Smooth muscle cell (in vitro differentiated cells): ENCODE measurements around the gene CRLF1. TPM values are rescaled to one million over a fixed set of nuclear protein-coding genes. Genes with fewer than 3 reads are reported as not detected.
A peak's percentile ranks its signal among the peaks of the same experiment; 100 is the strongest.
"Not testable (repeated sequence)": the region's sequence is repeated elsewhere in the genome, so short reads cannot be mapped to it uniquely, and the experiment has no call there.

ENCODE experiments used
- DNase-seq: peaks from one replicate; lab custom pipeline; 2025; ENCODE audit not compliant: unreplicated experiment; lab: John Stamatoyannopoulos, UW
- H2AFZ ChIP-seq: fragments of 200-600 bp; sonication (generic); 2 replicates; pipeline ENCODE4 v1.6.0; 2016; ENCODE audit warnings: antibody characterized with exemption, low read depth, mild to moderate bottlenecking
- H3F3A ChIP-seq: fragments of 200-600 bp; sonication (generic); 2 replicates; pipeline ENCODE4 v1.6.0; 2017; ENCODE audit warnings: antibody characterized with exemption, low read depth
- H3K27ac ChIP-seq: fragments of 200-600 bp; sonication (generic); 2 replicates; pipeline ENCODE4 v1.5.1; 2016; ENCODE audit warnings: low read depth, mild to moderate bottlenecking
- H3K27me3 ChIP-seq: fragments of 200-600 bp; sonication (generic); 2 replicates; pipeline ENCODE4 v1.6.1; 2016; ENCODE audit warnings: low read depth, mild to moderate bottlenecking
- H3K36me3 ChIP-seq: fragments of 200-600 bp; sonication (generic); 2 replicates; pipeline ENCODE4 v1.5.1; 2016; ENCODE audit warnings: low read depth
- H3K4me1 ChIP-seq: fragments of 200-600 bp; sonication (generic); 2 replicates; pipeline ENCODE4 v1.5.1; 2016; ENCODE audit warnings: low read depth
- H3K4me2 ChIP-seq: fragments of 200-600 bp; sonication (generic); 2 replicates; pipeline ENCODE4 v1.6.0; 2016; ENCODE audit warnings: mild to moderate bottlenecking
- H3K4me3 ChIP-seq: fragments of 200-600 bp; sonication (generic); 2 replicates; pipeline ENCODE4 v1.5.1; 2016; ENCODE audit warnings: mild to moderate bottlenecking
- H3K79me2 ChIP-seq: fragments of 200-600 bp; sonication (generic); 2 replicates; pipeline ENCODE4 v1.6.0; 2016; ENCODE audit warnings: low read depth, mild to moderate bottlenecking
- H3K9ac ChIP-seq: fragments of 200-600 bp; sonication (generic); 2 replicates; pipeline ENCODE4 v1.6.0; 2016; ENCODE audit warnings: low read depth
- H3K9me3 ChIP-seq: fragments of 200-600 bp; sonication (generic); replicated peaks from 2 replicates; pipeline ENCODE4 v1.5.1; 2016; ENCODE audit warnings: low read depth
- H4K20me1 ChIP-seq: fragments of 200-600 bp; sonication (generic); 2 replicates; pipeline ENCODE4 v1.6.0; 2016; ENCODE audit warnings: low read depth
- CTCF ChIP-seq: fragments of 200-600 bp; sonication (generic); IDR thresholded peaks from 2 replicates; pipeline ENCODE4 v1.5.1; 2017; ENCODE audit warnings: borderline replicate concordance, mild to moderate bottlenecking, antibody characterized with exemption; ENCODE audit not compliant: insufficient read depth, poor library complexity, severe bottlenecking
- WGBS: methylation state at CpG from one replicate; pipeline ENCODE4 v1.1.7; 2016; ENCODE audit warnings: low lambda C conversion rate; 5-methylcytosine and 5-hydroxymethylcytosine counted together
- polyA plus RNA-seq: library from polyadenylated mRNA; unstranded; fragments of >200 nt; fragmentation: Nextera tagmentation; extraction: Ambion mirVana; gene quantifications from 2 replicates; pipeline ENCODE4 v1.2.1, GENCODE V29; 2016
- total RNA-seq: library from RNA; depleted of rRNA; stranded (reverse); fragments of >200 nt; gene quantifications from 2 replicates; pipeline ENCODE4 v1.2.3, GENCODE V29; 2014

Gene CRLF1
- total and polyA plus RNA-seq, 2 experiments from 2014 or later = 196 to 1,048 TPM

- Histone ChIP-seq H3F3A (peaks cover 12% of the 10 kb centered on the region), H3K36me3 (no peaks in the 10 kb centered on the region), H3K27me3 (peaks cover 38% of the 10 kb centered on the region), H3K79me2 (peaks cover 27% of the 10 kb centered on the region), H3K4me1 (peaks cover 28% of the 10 kb centered on the region), H3K9me3 (no peaks in the 10 kb centered on the region), H3K4me2 (peak overlapping the region; percentile 90), H2AFZ (no peak overlapping the region), H4K20me1 (peaks cover 54% of the 10 kb centered on the region), H3K27ac (peak overlapping the region; percentile 57), H3K4me3 (peak overlapping the region; percentile 57), H3K9ac (no peak overlapping the region)
- no peak for TF ChIP-seq CTCF
- no peak for DNase-seq
- WGBS = 22% methylated on average over 17 of the region's 26 CpGs
These were observed 2.4 kb downstream of the CRLF1 start for GRCh38 chr19:18603958-18604819.

GRCh38 chr19:18603255-18603957, 3.2 kb downstream of the CRLF1 start:
- TF ChIP-seq CTCF = peak; percentile 18
- peak overlapping the region; percentile 57 for H3K27ac ChIP-seq
- H3K27me3 ChIP-seq = peaks cover 30% of the 10 kb centered on the region
- H3K4me1 ChIP-seq = peaks cover 28% of the 10 kb centered on the region
- H3K4me3 ChIP-seq = peak overlapping the region; percentile 57
- peaks cover 27% of the 10 kb centered on the region for H3K79me2 ChIP-seq
- H3K9me3 ChIP-seq = no peaks in the 10 kb centered on the region
- peaks cover 62% of the 10 kb centered on the region for H4K20me1 ChIP-seq
- H3K36me3 ChIP-seq = no peaks in the 10 kb centered on the region
- H3K4me2 ChIP-seq = peak overlapping the region; percentile 90
- 16% methylated on average over 13 of the region's 32 CpGs for WGBS
- H3K9ac ChIP-seq = peak overlapping the region; percentile 29
- no peak overlapping the region for H2AFZ ChIP-seq
- peaks cover 12% of the 10 kb centered on the region for H3F3A ChIP-seq
- no peak for DNase-seq

GRCh38 chr19:18601875-18602274, 4.7 kb downstream of the CRLF1 start:
- peaks cover 15% of the 10 kb centered on the region for H3K27me3 ChIP-seq
- 86% methylated on average over 4 of the region's 4 CpGs for WGBS
- no peak for TF ChIP-seq CTCF

GRCh38 chr19:18600692-18601397, 5.8 kb downstream of the CRLF1 start:
- H3K27me3 ChIP-seq = peaks cover 11% of the 10 kb centered on the region
- peaks cover 71% of the 10 kb centered on the region for H4K20me1 ChIP-seq
- WGBS = 93% methylated on average over 15 of the region's 15 CpGs
- H3K79me2 ChIP-seq = peaks cover 23% of the 10 kb centered on the region
- not testable (repeated sequence) for H3K27ac ChIP-seq, H3K4me2 ChIP-seq, H3K9me3 ChIP-seq, DNase-seq, H3K4me3 ChIP-seq, H3K9ac ChIP-seq, H3K36me3 ChIP-seq, H2AFZ ChIP-seq
- peaks cover 19% of the 10 kb centered on the region for H3K4me1 ChIP-seq
- peaks cover 12% of the 10 kb centered on the region for H3F3A ChIP-seq

More at GRCh38 chr19:18601875-18602274, 4.7 kb downstream of the CRLF1 start:
- Histone ChIP-seq H3F3A (peaks cover 12% of the 10 kb centered on the region), H4K20me1 (peaks cover 63% of the 10 kb centered on the region), H3K9ac (no peak overlapping the region), H3K36me3 (no peaks in the 10 kb centered on the region), H3K4me2 (no peak overlapping the region), H3K4me3 (no peak overlapping the region), H3K27ac (no peak overlapping the region), H3K9me3 (no peaks in the 10 kb centered on the region), H3K4me1 (peaks cover 19% of the 10 kb centered on the region), H3K79me2 (peaks cover 27% of the 10 kb centered on the region), H2AFZ (no peak overlapping the region)
- DNase-seq = no peak
